HepG2 (cell line): Measurements from ENCODE around the gene ZNF22. TPM values are rescaled to one million over a fixed set of nuclear protein-coding genes. Genes with fewer than 3 reads are reported as not detected.
A peak's percentile ranks its signal among the peaks of the same experiment; 100 is the strongest.

Experiments used
- ATAC-seq: fragments of 200-7000 bp; cut with Tn5 transposase; 3 replicates; pipeline ENCODE4 v1.9.1; 2020; ENCODE audit warnings: mild to moderate bottlenecking, moderate library complexity
- BruUV-seq: library from RNA; stranded (reverse); fragments of 400-500 nt; replicated peaks from 2 replicates; lab custom pipeline; 2021; lab: Mats Ljungman, UMichigan
- CTCF ChIA-PET: fragments of 300-600 bp; formaldehyde crosslinking; extraction: SDS; loops from one replicate; lab custom pipeline; 2021; ENCODE audit warnings: low total read pairs, inconsistent platforms, low intra/inter-chr PET ratio; lab: Yijun Ruan, JAX
- POLR2A ChIA-PET: fragments of 350-600 bp; sonication (Branson Sonifier 250); formaldehyde crosslinking; loops from one replicate; lab custom pipeline; 2020; ENCODE audit warnings: antibody characterized with exemption, inconsistent platforms; lab: Yijun Ruan, JAX
- DNase-seq: peaks from one replicate; pipeline ENCODE4 v3.0.0-alpha.2; 2015; ENCODE audit warnings: low spot score
- FAIRE-seq: peaks from 3 replicates; lab custom pipeline; 2011; peaks lifted over from hg19 to GRCh38; lab: Jason Lieb, UNC
- H2AFZ ChIP-seq: one replicate; pipeline ENCODE4 v1.6.1; 2011; ENCODE audit warnings: low read length, inconsistent platforms
- H3K27ac ChIP-seq: fragments of 300-600 bp; 3 replicates; pipeline ENCODE4 v1.8.0; 2011; ENCODE audit warnings: mixed run types, mild to moderate bottlenecking, mixed read lengths, low read length, inconsistent platforms; ENCODE audit not compliant: insufficient read depth; ENCODE audit errors: extremely low read length
- H3K27me3 ChIP-seq, 2 experiments: fragments of 200-600 bp in 1 of 2; 2 replicates in 1 of 2; 3 replicates in 1 of 2; pipeline versions ENCODE4 v1.6.0 to v1.8.0; 2011; ENCODE audit warnings: low read length in 2 of 2, mild to moderate bottlenecking in 2 of 2, moderate library complexity in 2 of 2, inconsistent platforms in 1 of 2; ENCODE audit not compliant: insufficient read depth in 2 of 2, control insufficient read depth in 1 of 2
- H3K36me3 ChIP-seq, 2 experiments: fragments of 200-600 bp in 1 of 2; replicated peaks in 1 of 2; 2 replicates in 1 of 2; 3 replicates in 1 of 2; pipeline versions ENCODE4 v1.5.1 to v1.8.0; 2011; ENCODE audit warnings: low read length in 2 of 2, inconsistent platforms in 1 of 2; ENCODE audit not compliant: insufficient read depth in 2 of 2, control insufficient read depth in 1 of 2
- H3K4me1 ChIP-seq: 2 replicates; pipeline ENCODE4 v1.5.1; 2012; ENCODE audit warnings: low read length, inconsistent platforms; ENCODE audit not compliant: insufficient read depth
- H3K4me2 ChIP-seq: 2 replicates; pipeline ENCODE4 v1.6.0; 2011; ENCODE audit warnings: low read depth, low read length, inconsistent platforms
- H3K4me3 ChIP-seq, 3 experiments: fragments of 200-600 bp in 1 of 3; sonication (generic), shearing (Covaris generic) in 1 of 3; replicated peaks in 1 of 3; 2 replicates each; pipeline ENCODE4 v1.5.1; 2011 to 2016; ENCODE audit warnings: low read length in 3 of 3, inconsistent platforms in 2 of 3, low read depth in 2 of 3, mild to moderate bottlenecking in 2 of 3, control low read depth in 1 of 3, mixed read lengths in 1 of 3; ENCODE audit not compliant: insufficient read depth in 1 of 3
- H3K79me2 ChIP-seq: one replicate; pipeline ENCODE4 v1.6.1; 2011; ENCODE audit warnings: low read length, inconsistent platforms; ENCODE audit not compliant: insufficient read depth
- H3K9ac ChIP-seq: 2 replicates; pipeline ENCODE4 v1.6.0; 2011; ENCODE audit warnings: mild to moderate bottlenecking, low read depth, low read length, inconsistent platforms; ENCODE audit not compliant: insufficient read depth
- H3K9me3 ChIP-seq: 2 replicates; pipeline ENCODE4 v1.5.1; 2012; ENCODE audit warnings: mild to moderate bottlenecking, low read length
- H4K20me1 ChIP-seq: 2 replicates; pipeline ENCODE4 v1.6.0; 2011; ENCODE audit warnings: inconsistent platforms, mild to moderate bottlenecking, low read length, moderate library complexity; ENCODE audit not compliant: insufficient read depth
- ATF3 ChIP-seq: sonication (generic); formaldehyde crosslinking; IDR thresholded peaks from 2 replicates; pipeline ENCODE4 v1.4.0; 2020; ENCODE audit warnings: missing genetic modification reagents
- CEBPG ChIP-seq: IDR thresholded peaks from 2 replicates; pipeline ENCODE4 v1.6.1; 2016
- DDIT3 ChIP-seq: sonication (generic); formaldehyde crosslinking; IDR thresholded peaks from 2 replicates; pipeline ENCODE4 v1.4.0; 2020; ENCODE audit warnings: mild to moderate bottlenecking, missing genetic modification reagents
- GTF2F1 ChIP-seq: fragments of 150-350 bp; IDR thresholded peaks from 2 replicates; pipeline ENCODE4 v1.6.1; 2014; ENCODE audit warnings: low read length
- HOXA9 ChIP-seq: sonication (generic); formaldehyde crosslinking; IDR thresholded peaks from 2 replicates; pipeline ENCODE4 v1.8.1; 2022; ENCODE audit warnings: missing genetic modification reagents, mild to moderate bottlenecking, moderate library complexity, borderline replicate concordance
- JUN ChIP-seq: sonication (generic); formaldehyde crosslinking; IDR thresholded peaks from 2 replicates; pipeline ENCODE4 v1.4.0; 2020; ENCODE audit warnings: mild to moderate bottlenecking, missing genetic modification reagents
- MAZ ChIP-seq, 2 experiments: sonication (generic) in 1 of 2; formaldehyde crosslinking in 1 of 2; IDR thresholded peaks; 2 replicates each; pipeline versions ENCODE4 v1.5.0 to v1.6.1; 2012 to 2020; ENCODE audit warnings: low read depth in 2 of 2, mild to moderate bottlenecking in 2 of 2, borderline replicate concordance in 1 of 2, improper control_type of control experiment in 1 of 2, low read length in 1 of 2, missing genetic modification reagents in 1 of 2, moderate library complexity in 1 of 2
- MIER2 ChIP-seq: IDR thresholded peaks from 2 replicates; pipeline ENCODE4 v1.6.1; 2016; ENCODE audit warnings: missing biosample characterization, missing genetic modification reagents
- MZF1 ChIP-seq: sonication (generic); formaldehyde crosslinking; IDR thresholded peaks from 2 replicates; pipeline ENCODE4 v1.8.1; 2023; ENCODE audit warnings: mild to moderate bottlenecking, missing genetic modification reagents, borderline replicate concordance
- NFYC ChIP-seq: IDR thresholded peaks from 2 replicates; pipeline ENCODE4 v1.6.1; 2016; ENCODE audit warnings: missing genetic modification reagents, missing compliant biosample characterization
- NKX3-1 ChIP-seq: sonication (generic); formaldehyde crosslinking; IDR thresholded peaks from 2 replicates; pipeline ENCODE4 v1.5.0; 2020; ENCODE audit warnings: missing genetic modification reagents
- PCBP2 ChIP-seq: fragments of 200-400 bp; formaldehyde crosslinking; optimal IDR thresholded peaks from 2 replicates; pipeline ENCODE3; 2018; ENCODE audit warnings: low read length, low read depth; ENCODE audit not compliant: poor library complexity, severe bottlenecking
- PPARG ChIP-seq: conservative IDR thresholded peaks from 2 replicates; pipeline ENCODE4 v1.6.1; 2016; ENCODE audit warnings: missing biosample characterization, missing genetic modification reagents
- RAD51 ChIP-seq: fragments of 450-650 bp; IDR thresholded peaks from 2 replicates; pipeline ENCODE4 v1.6.1; 2016; ENCODE audit warnings: borderline replicate concordance
- RFX5 ChIP-seq: IDR thresholded peaks from 2 replicates; pipeline ENCODE4 v1.6.1; 2011; ENCODE audit warnings: low read depth, low read length, improper control_type of control experiment
- TBX3 ChIP-seq: fragments of 450-650 bp; IDR thresholded peaks from 2 replicates; pipeline ENCODE4 v1.6.1; 2017; ENCODE audit warnings: antibody characterized with exemption, mild to moderate bottlenecking, inconsistent platforms, borderline replicate concordance
- ZBTB26 ChIP-seq: IDR thresholded peaks from 2 replicates; pipeline ENCODE4 v1.6.1; 2016; ENCODE audit warnings: missing compliant biosample characterization, missing genetic modification reagents, borderline replicate concordance
- ZNF20 ChIP-seq: sonication (generic); formaldehyde crosslinking; IDR thresholded peaks from 2 replicates; pipeline ENCODE4 v1.4.0; 2020; ENCODE audit warnings: mild to moderate bottlenecking, moderate library complexity, missing genetic modification reagents
- ZNF382 ChIP-seq: sonication (generic); formaldehyde crosslinking; IDR thresholded peaks from 2 replicates; pipeline ENCODE4 v1.5.0; 2020; ENCODE audit warnings: missing genetic modification reagents, mild to moderate bottlenecking, borderline replicate concordance
- ZNF441 ChIP-seq: sonication (generic); formaldehyde crosslinking; IDR thresholded peaks from 2 replicates; pipeline ENCODE4 v1.7.0; 2021; ENCODE audit warnings: missing genetic modification reagents, borderline replicate concordance
- ZNF510 ChIP-seq: sonication (generic); formaldehyde crosslinking; IDR thresholded peaks from 2 replicates; pipeline ENCODE4 v1.4.0; 2020; ENCODE audit warnings: low read depth, mild to moderate bottlenecking, missing genetic modification reagents
- ZNF7 ChIP-seq: IDR thresholded peaks from 2 replicates; pipeline ENCODE4 v1.6.1; 2016; ENCODE audit warnings: missing biosample characterization, missing genetic modification reagents
- WGBS: methylation state at CpG from one replicate; pipeline ENCODE4 v1.1.6; 2017; ENCODE audit warnings: low lambda C conversion rate; 5-methylcytosine and 5-hydroxymethylcytosine counted together
- in situ Hi-C: cut with HindIII; loops from 2 replicates; pipeline ENCODE4 v1.10.0; 2017; ENCODE audit warnings: low pct_unique_long_range_greater_than_20kb; ENCODE audit not compliant: extremely low pct_ligation_motif_present
- intact Hi-C: fragments of 100-400 bp; cut with micrococcal nuclease; formaldehyde crosslinking; loops from one replicate; pipeline ENCODE4 v1.10.0; 2022; ENCODE audit not compliant: unreplicated experiment
- polyA plus RNA-seq, 8 experiments: library from polyadenylated mRNA; depleted of rRNA in 3 of 8; stranded (reverse) in 7 of 8; unstranded in 1 of 8; fragments of >200 nt; fragmentation: Illumina TruSeq in 4 of 8; extraction: Trizol in 4 of 8; gene quantifications; 2 replicates each; pipeline versions ENCODE4 v1.2.1 to v1.2.3, GENCODE V29; 2011 to 2016; ENCODE audit warnings: low read depth in 4 of 8, missing spikeins in 1 of 8, mixed read lengths in 1 of 8; ENCODE audit not compliant: insufficient read depth in 1 of 8
- total RNA-seq, 5 experiments: library from RNA; depleted of rRNA; stranded (reverse); fragments of >200 nt; fragmentation: Illumina TruSeq; extraction: Trizol; gene quantifications; 2 replicates each; pipeline ENCODE4 v1.2.3, GENCODE V29; 2016; ENCODE audit warnings: low read depth in 1 of 5

The ZNF22 gene
- total and polyA plus RNA-seq, 2 of the 13 experiments (the other 11 are each of a cell fraction or from before 2014, with no cell fraction given), result 0.40 to 1.3 TPM

- Histone ChIP-seq H4K20me1 (peaks cover 40% of the 10 kb centered on the region), H3K4me2 (peak overlapping the region; percentile 60), H3K9ac (0 out of 2 replicates have a peak overlapping the region, but pooled peaks have one; percentile 29), H3K4me1 (peaks cover 47% of the 10 kb centered on the region), H3K79me2 (peaks cover 30% of the 10 kb centered on the region), H3K4me3 (peak overlapping the region in 2 of 3 experiments; percentile 21 to 52; a peak in 2 of 6 replicates), H3K9me3 (no peaks in the 10 kb centered on the region), H3K27ac (peak overlapping the region; percentile 53), H2AFZ (no peak overlapping the region), H3K27me3 (no peaks in the 10 kb centered on the region; a peak in 1 of 5 replicates), H3K36me3 (peaks cover 14 to 47% of the 10 kb centered on the region in 2 experiments; a peak in 4 of 5 replicates)
- in situ Hi-C loops (loop anchor here (5.0 to 25.0 kb wide), 2 partner anchors 43 to 1563 kb away; partner anchors contain the start of gene HNRNPF), intact Hi-C loops (loop anchor here (1.0 to 2.0 kb wide), 2 partner anchors 14 to 43 kb away; no protein-coding TSS in a partner anchor)
- FAIRE-seq (peak; percentile 12), DNase-seq (peak; percentile 79), ATAC-seq (peak; percentile 58)
- POLR2A ChIA-PET, result interaction anchor here (0.8 to 12.6 kb wide), 10 partner anchors 12 to 40 kb away, joined by 4 to 863 read pairs (median 16); partner anchors contain the start of genes RASSF4 and ZNF22
- no TSS peak for BruUV-seq
- CTCF ChIA-PET, result interaction anchor here (1.1 to 3.8 kb wide), 5 partner anchors 8 to 42 kb away, joined by 4 to 64 read pairs (median 5); partner anchors contain the start of gene RASSF4
- 17% methylated on average over 17 of the region's 46 CpGs for WGBS
- TF ChIP-seq PPARG (CRISPR knock-in tag), result no peak
- TF ChIP-seq HOXA9 (CRISPR knock-in tag), result no peak
- no peak for TF ChIP-seq DDIT3 (CRISPR knock-in tag)
- no peak for TF ChIP-seq ZNF382 (CRISPR knock-in tag)
- no peak for TF ChIP-seq GTF2F1
- no peak for TF ChIP-seq JUN (CRISPR knock-in tag)
- TF ChIP-seq MIER2, result no peak
- no peak for TF ChIP-seq NKX3-1
- TF ChIP-seq MAZ (IDR thresholded peaks at IDR 0.05; ENCODE audit: borderline replicate concordance, low read depth, low read length), result peak; percentile 85; the same call in 1 of the 2 replicates
- peak; percentile 89 for TF ChIP-seq MAZ (CRISPR knock-in tag; IDR thresholded peaks at IDR 0.05; ENCODE audit: low read depth)
- TF ChIP-seq PCBP2, result peak; percentile 72
- TF ChIP-seq NFYC, result no peak
- TF ChIP-seq RAD51, result no peak
- TF ChIP-seq RFX5, result no peak
- TF ChIP-seq ZNF7 (CRISPR knock-in tag), result no peak
- TF ChIP-seq TBX3, result no peak
- TF ChIP-seq ZNF441 (CRISPR knock-in tag), result no peak
- TF ChIP-seq ZBTB26 (CRISPR knock-in tag), result no peak
- no peak for TF ChIP-seq ATF3
- no peak for TF ChIP-seq ZNF510
- TF ChIP-seq ZNF20, result no peak
- TF ChIP-seq MZF1 (CRISPR knock-in tag), result no peak
- TF ChIP-seq CEBPG (CRISPR knock-in tag), result no peak
Observed at GRCh38 chr10:44974628-44975430, 25.9 kb upstream of the ZNF22 start.
